PFSK-1 (cell line): ENCODE data around the gene FAM124B.

Experiments used
- FOXP2 ChIP-seq: optimal IDR thresholded peaks from 2 replicates; pipeline ENCODE3; 2011; ENCODE audit warnings: borderline replicate concordance, control low read depth, inconsistent platforms; ENCODE audit not compliant: insufficient read depth; ENCODE audit errors: extremely low read length, extremely low read depth
- POLR2AphosphoS5 ChIP-seq: IDR thresholded peaks from 2 replicates; pipeline ENCODE4 v1.6.1; 2012; ENCODE audit warnings: low read depth, mild to moderate bottlenecking, control low read depth, low read length, moderate library complexity
- REST ChIP-seq, 2 experiments: IDR thresholded peaks; 2 replicates each; pipeline versions ENCODE4 v1.6.1 to v1.8.0; 2011 to 2012; ENCODE audit warnings: low read depth in 2 of 2, low read length in 2 of 2, control low read depth in 1 of 2, inconsistent platforms in 1 of 2, mild to moderate bottlenecking in 1 of 2, moderate library complexity in 1 of 2; ENCODE audit not compliant: insufficient read depth in 1 of 2
- SIN3A ChIP-seq: IDR thresholded peaks from 2 replicates; pipeline ENCODE4 v1.6.1; 2012; ENCODE audit warnings: mild to moderate bottlenecking, low read length, moderate library complexity, borderline replicate concordance; ENCODE audit not compliant: insufficient read depth
- TAF1 ChIP-seq: IDR thresholded peaks from 2 replicates; pipeline ENCODE4 v1.6.1; 2012; ENCODE audit warnings: low read length, control low read depth, borderline replicate concordance; ENCODE audit not compliant: insufficient read depth

Gene FAM124B

GRCh38 chr2:224428787-224429440 lies 27.0 kb upstream of the FAM124B start:
- TF ChIP-seq REST (IDR thresholded peaks at IDR 0.05; ENCODE audit: insufficient read depth in 1 of 2, low read depth in 2 of 2, low read length in 2 of 2) (no peak), TAF1 (no peak), SIN3A (no peak), POLR2AphosphoS5 (no peak), FOXP2 (no peak)

- TF ChIP-seq TAF1: no peak
- TF ChIP-seq SIN3A: no peak
- no peak for TF ChIP-seq FOXP2
- TF ChIP-seq REST (IDR thresholded peaks at IDR 0.05; ENCODE audit: insufficient read depth in 1 of 2, low read depth in 2 of 2, low read length in 2 of 2): no peak
- no peak for TF ChIP-seq POLR2AphosphoS5
Observed at GRCh38 chr2:224427471-224427870, 25.6 kb upstream of the FAM124B start.

- TF ChIP-seq SIN3A (no peak), TAF1 (no peak), FOXP2 (no peak), REST (IDR thresholded peaks at IDR 0.05; ENCODE audit: insufficient read depth in 1 of 2, low read depth in 2 of 2, low read length in 2 of 2) (no peak), POLR2AphosphoS5 (no peak)
Observed at GRCh38 chr2:224426656-224427055, 24.7 kb upstream of the FAM124B start.

GRCh38 chr2:224421065-224421464 lies 19.2 kb upstream of the FAM124B start:
- TF ChIP-seq FOXP2: no peak
- no peak for TF ChIP-seq REST (IDR thresholded peaks at IDR 0.05; ENCODE audit: insufficient read depth in 1 of 2, low read depth in 2 of 2, low read length in 2 of 2)
- no peak for TF ChIP-seq TAF1
- no peak for TF ChIP-seq POLR2AphosphoS5

- no peak for TF ChIP-seq SIN3A
- no peak for TF ChIP-seq POLR2AphosphoS5
- no peak for TF ChIP-seq TAF1
- no peak for TF ChIP-seq REST (IDR thresholded peaks at IDR 0.05; ENCODE audit: insufficient read depth in 1 of 2, low read depth in 2 of 2, low read length in 2 of 2)
- no peak for TF ChIP-seq FOXP2
Observed at GRCh38 chr2:224417947-224418346, 16.0 kb upstream of the FAM124B start.
